ENCODE results near the gene NOXO1. TPM values are rescaled to one million over a fixed set of nuclear protein-coding genes. Genes with fewer than 3 reads are reported as not detected.

Gene NOXO1
- total RNA-seq, 1 experiment from 2014 or later = 3.4 TPM

GRCh38 chr16:2019518-2019920 lies 38.2 kb upstream of the NOXO1 start, which contains the start of gene NPW:
TSS of gene NPW (plus strand) at chr16:2019785.
- Histone ChIP-seq H2AFZ (ENCODE audit: low read length) (peak within 1 kb of the TSS; percentile 26; the same call in 1 of the 2 replicates), H3K36me3 (ENCODE audit: low read depth, low read length) (no peaks in the 10 kb centered on the region), H3K9me2 (replicated peaks; ENCODE audit: low read length) (no peaks in the 10 kb centered on the region), H3K9me3 (ENCODE audit: low read length) (no peaks in the 10 kb centered on the region), H3K4me1 (ENCODE audit: insufficient read depth, low read length) (peaks cover 24% of the 10 kb centered on the region), H3K4me2 (ENCODE audit: low read length) (peak within 1 kb of the TSS; percentile 64), H3F3A (ENCODE audit: low read length, unreplicated experiment) (no peaks in the 10 kb centered on the region), H4K20me1 (ENCODE audit: low read length) (no peaks in the 10 kb centered on the region), H3K4me3 (ENCODE audit: low read length) (peak within 1 kb of the TSS; percentile 49), H3K9ac (ENCODE audit: low read length) (no peak within 1 kb of the TSS), H3K27me3 (ENCODE audit: low read length) (no peaks in the 10 kb centered on the region; the same call in 1 of the 2 replicates), H3K27ac (ENCODE audit: low read length) (no peak within 1 kb of the TSS), H3K79me2 (ENCODE audit: low read length) (no peaks in the 10 kb centered on the region)
- intact Hi-C loops (cut with micrococcal nuclease) = no loop called here
- no peak for DNase-seq
- ChIA-PET CTCF (no interaction called here), POLR2A (ENCODE audit: unreplicated experiment) (no interaction called here)
- TF ChIP-seq EZH2phosphoT487 (IDR thresholded peaks at IDR 0.05; ENCODE audit: borderline replicate concordance, low read length) (no peak), CTCF (conservative IDR thresholded peaks at IDR 0.05; ENCODE audit: low read depth, low read length) (no peak), EZH2 (IDR thresholded peaks at IDR 0.05; ENCODE audit: low read length, unreplicated experiment) (no peak)
- BruUV-seq (replicated peaks) = no TSS peak
- no peak for ATAC-seq

GRCh38 chr16:2016407-2016922 lies 35.2 kb upstream of the NOXO1 start:
- H4K20me1 ChIP-seq (ENCODE audit: low read length) = no peaks in the 10 kb centered on the region
- intact Hi-C loops (cut with micrococcal nuclease) = no loop called here
- POLR2A ChIA-PET (ENCODE audit: unreplicated experiment) = no interaction called here
- BruUV-seq (replicated peaks) = no TSS peak
- CTCF ChIA-PET = interaction anchor here (0.5 to 1.1 kb wide), 2 partner anchors 25 to 56 kb away, joined by 3 to 6 read pairs; no protein-coding TSS in a partner anchor
- H3K9ac ChIP-seq (ENCODE audit: low read length) = no peak overlapping the region
- H3K27ac ChIP-seq (ENCODE audit: low read length) = no peak overlapping the region
- no peak overlapping the region for H2AFZ ChIP-seq (ENCODE audit: low read length)
- H3K36me3 ChIP-seq (ENCODE audit: low read depth, low read length) = no peaks in the 10 kb centered on the region
- no peak for TF ChIP-seq EZH2phosphoT487 (IDR thresholded peaks at IDR 0.05; ENCODE audit: borderline replicate concordance, low read length)
- peak; percentile 51 for TF ChIP-seq CTCF (conservative IDR thresholded peaks at IDR 0.05; ENCODE audit: low read depth, low read length)
- H3K4me2 ChIP-seq (ENCODE audit: low read length) = no peak overlapping the region
- H3K79me2 ChIP-seq (ENCODE audit: low read length) = no peaks in the 10 kb centered on the region
- no peaks in the 10 kb centered on the region for H3K9me3 ChIP-seq (ENCODE audit: low read length)
- peaks cover 13% of the 10 kb centered on the region for H3K4me1 ChIP-seq (ENCODE audit: insufficient read depth, low read length)
- no peak for ATAC-seq
- no peak for DNase-seq
- no peak overlapping the region for H3K4me3 ChIP-seq (ENCODE audit: low read length)
- H3K9me2 ChIP-seq (replicated peaks; ENCODE audit: low read length) = no peaks in the 10 kb centered on the region
- no peaks in the 10 kb centered on the region for H3F3A ChIP-seq (ENCODE audit: low read length, unreplicated experiment)
- H3K27me3 ChIP-seq (ENCODE audit: low read length) = no peaks in the 10 kb centered on the region; the same call in 1 of the 2 replicates

GRCh38 chr16:2015947-2016208 lies 34.6 kb upstream of the NOXO1 start:
- no peaks in the 10 kb centered on the region for H3K36me3 ChIP-seq (ENCODE audit: low read depth, low read length)
- H3F3A ChIP-seq (ENCODE audit: low read length, unreplicated experiment) = no peaks in the 10 kb centered on the region
- no peaks in the 10 kb centered on the region for H3K9me2 ChIP-seq (replicated peaks; ENCODE audit: low read length)
- no peaks in the 10 kb centered on the region for H4K20me1 ChIP-seq (ENCODE audit: low read length)
- no peaks in the 10 kb centered on the region; the same call in 1 of the 2 replicates for H3K27me3 ChIP-seq (ENCODE audit: low read length)
- no peaks in the 10 kb centered on the region for H3K9me3 ChIP-seq (ENCODE audit: low read length)
- no peaks in the 10 kb centered on the region for H3K79me2 ChIP-seq (ENCODE audit: low read length)
- ChIA-PET CTCF (interaction anchor here (0.5 to 1.1 kb wide), 3 partner anchors 26 to 978 kb away, joined by 3 to 6 read pairs (median 5); no protein-coding TSS in a partner anchor), POLR2A (ENCODE audit: unreplicated experiment) (no interaction called here)
- no peak overlapping the region for H3K4me3 ChIP-seq (ENCODE audit: low read length)
- H2AFZ ChIP-seq (ENCODE audit: low read length) = peak overlapping the region; percentile 7; the same call in 1 of the 2 replicates
- peak overlapping the region; percentile 49 for H3K9ac ChIP-seq (ENCODE audit: low read length)
- no peak for TF ChIP-seq EZH2 (IDR thresholded peaks at IDR 0.05; ENCODE audit: low read length, unreplicated experiment)
- no peak for TF ChIP-seq CTCF (conservative IDR thresholded peaks at IDR 0.05; ENCODE audit: low read depth, low read length)
- BruUV-seq (replicated peaks) = TSS peak; percentile 90
- H3K4me2 ChIP-seq (ENCODE audit: low read length) = peak overlapping the region; percentile 59
- peaks cover 13% of the 10 kb centered on the region for H3K4me1 ChIP-seq (ENCODE audit: insufficient read depth, low read length)
- H3K27ac ChIP-seq (ENCODE audit: low read length) = peak overlapping the region; percentile 87
- intact Hi-C loops (cut with micrococcal nuclease) = no loop called here
- no peak for DNase-seq
- no peak for ATAC-seq

All from PC-3 (cell line).